ENCODE data around the gene PLB1. TPM values are rescaled to one million over a fixed set of nuclear protein-coding genes. Genes with fewer than 3 reads are reported as not detected.

The PLB1 gene
- total and polyA plus RNA-seq, 2 experiments from 2014 or later = 0.06 to 0.21 TPM

- ATAC-seq (no peak), DNase-seq (ENCODE audit: low spot score) (no peak)
- Mint-ChIP-seq H3K27ac (no peak overlapping the region), H3K36me3 (ENCODE audit: low read depth) (no peaks in the 10 kb centered on the region), H3K4me1 (peaks cover 5% of the 10 kb centered on the region), H3K4me3 (no peak overlapping the region), H3K27me3 (ENCODE audit: insufficient read depth, low read depth, poor library complexity) (peaks cover 2% of the 10 kb centered on the region), H3K9me3 (peaks cover 2% of the 10 kb centered on the region; the same call in 2 of the 3 replicates)
- Histone ChIP-seq H3F3A (replicated peaks; ENCODE audit: low read depth) (no peaks in the 10 kb centered on the region), H4K20me1 (replicated peaks; ENCODE audit: insufficient read depth) (no peaks in the 10 kb centered on the region), H3K27ac (ENCODE audit: low read depth) (no peak overlapping the region), H2AFZ (peak overlapping the region; percentile 78; the same call in 1 of the 2 replicates), H3K9me2 (ENCODE audit: insufficient read depth) (no peaks in the 10 kb centered on the region), H3K4me1 (ENCODE audit: insufficient read depth) (no peaks in the 10 kb centered on the region), H3K79me2 (replicated peaks; ENCODE audit: insufficient read depth) (no peaks in the 10 kb centered on the region), H3K4me3 (no peak overlapping the region), H3K27me3 (ENCODE audit: insufficient read depth) (no peaks in the 10 kb centered on the region), H3K36me3 (ENCODE audit: insufficient read depth) (no peaks in the 10 kb centered on the region), H3K4me2 (no peak overlapping the region)
- no peak for TF ChIP-seq NANOG (IDR thresholded peaks at IDR 0.05; ENCODE audit: borderline replicate concordance)
- TF ChIP-seq POLR2AphosphoS5 (IDR thresholded peaks at IDR 0.05; ENCODE audit: low read depth) = no peak
- TF ChIP-seq REST (IDR thresholded peaks at IDR 0.05; ENCODE audit: unreplicated experiment) = no peak
- TF ChIP-seq EZH2phosphoT487 (IDR thresholded peaks at IDR 0.05; ENCODE audit: unreplicated experiment) = no peak
- TF ChIP-seq ETS1 (IDR thresholded peaks at IDR 0.05) = no peak
- no peak for TF ChIP-seq EZH2 (IDR thresholded peaks at IDR 0.05; ENCODE audit: low read depth, unreplicated experiment)
- no peak for TF ChIP-seq ZNF462 (CRISPR knock-in tag; IDR thresholded peaks at IDR 0.05)
- TF ChIP-seq STAT1 (IDR thresholded peaks at IDR 0.05; ENCODE audit: unreplicated experiment) = no peak
- no peak for TF ChIP-seq CTCF (conservative IDR thresholded peaks at IDR 0.05; ENCODE audit: low read depth in 2 of 2)
- TF ChIP-seq ZNF331 (CRISPR knock-in tag; IDR thresholded peaks at IDR 0.05; ENCODE audit: low read depth) = no peak
These were observed 175.0 kb downstream of the PLB1 start for GRCh38 chr2:28670856-28671255.
